HCT116 (cell line): ENCODE data around the gene LINGO4. TPM values are rescaled to one million over a fixed set of nuclear protein-coding genes. Genes with fewer than 3 reads are reported as not detected.

Experiments used
- ATAC-seq: fragments of 200-7000 bp; cut with Tn5 transposase; 2 replicates; pipeline ENCODE4 v1.9.1; 2020; ENCODE audit warnings: mild to moderate bottlenecking, moderate library complexity
- BruUV-seq: library from RNA; stranded (reverse); fragments of 400-500 nt; replicated peaks from 2 replicates; lab custom pipeline; 2021; lab: Mats Ljungman, UMichigan
- CTCF ChIA-PET: fragments of 300-600 bp; sonication (Branson Sonifier 250); formaldehyde crosslinking; loops from one replicate; lab custom pipeline; 2021; ENCODE audit warnings: antibody characterized with exemption; lab: Charles Lee
- POLR2A ChIA-PET: fragments of 300-600, 350-600 bp; sonication (Branson Sonifier 250); formaldehyde crosslinking; loops from one replicate; lab custom pipeline; 2021; ENCODE audit warnings: antibody characterized with exemption; lab: Charles Lee
- RAD21 ChIA-PET, 2 experiments: fragments of 300-600 bp; sonication (Branson Sonifier 250); formaldehyde crosslinking; loops; one replicate each; lab custom pipeline; 2023; ENCODE audit warnings: low total read pairs in 2 of 2; ENCODE audit not compliant: uncharacterized antibody in 2 of 2, unreplicated experiment in 2 of 2, low non-redundant PET in 1 of 2; lab: Charles Lee
- DNase-seq: peaks from one replicate; pipeline ENCODE4 v3.0.0-alpha.2; 2010; ENCODE audit warnings: low read depth, low spot score
- H2AFZ ChIP-seq: fragments of 200-600 bp; shearing (Covaris generic), sonication (generic); 2 replicates; pipeline ENCODE4 v1.6.1; 2017; ENCODE audit warnings: low read depth, mixed run types, mixed read lengths, antibody characterized with exemption, low read length; ENCODE audit not compliant: poor library complexity, severe bottlenecking
- H3K27ac ChIP-seq: 2 replicates; pipeline ENCODE4 v1.5.1; 2012; ENCODE audit warnings: low read depth, low read length
- H3K27me3 ChIP-seq: fragments of 200-600 bp; sonication (generic); 2 replicates; pipeline ENCODE4 v1.6.1; 2016; ENCODE audit warnings: mixed run types, low read length, mixed read lengths; ENCODE audit not compliant: insufficient read depth
- H3K36me3 ChIP-seq, 2 experiments: fragments of 200-500 bp in 1 of 2; fragments of 200-600 bp in 1 of 2; sonication (Bioruptor generic) in 1 of 2; sonication (generic) in 1 of 2; 2 replicates each; pipeline versions ENCODE4 v1.5.1 to v1.6.1; 2014 to 2016; ENCODE audit warnings: low read length in 2 of 2, inconsistent platforms in 1 of 2, mixed read lengths in 1 of 2, mixed run types in 1 of 2; ENCODE audit not compliant: insufficient read depth in 2 of 2, control insufficient read depth in 1 of 2
- H3K4me1 ChIP-seq, 2 experiments: fragments of 200-600 bp in 1 of 2; sonication (generic) in 1 of 2; 2 replicates each; pipeline versions ENCODE4 v1.5.1 to v1.6.1; 2012 to 2017; ENCODE audit warnings: low read length in 2 of 2, inconsistent platforms in 1 of 2, mild to moderate bottlenecking in 1 of 2, mixed read lengths in 1 of 2, mixed run types in 1 of 2, moderate library complexity in 1 of 2; ENCODE audit not compliant: insufficient read depth in 2 of 2, control insufficient read depth in 1 of 2
- H3K4me2 ChIP-seq: fragments of 200-600 bp; sonication (generic); 2 replicates; pipeline ENCODE4 v1.6.1; 2017; ENCODE audit warnings: mixed run types, low read length, mixed read lengths
- H3K4me3 ChIP-seq, 2 experiments: fragments of 200-600 bp in 1 of 2; sonication (generic) in 1 of 2; replicated peaks in 1 of 2; 2 replicates each; pipeline ENCODE4 v1.5.1; 2011 to 2016; ENCODE audit warnings: low read length in 2 of 2, control low read depth in 1 of 2, low read depth in 1 of 2, mild to moderate bottlenecking in 1 of 2, mixed read lengths in 1 of 2, mixed run types in 1 of 2
- H3K79me2 ChIP-seq: fragments of 200-600 bp; sonication (generic); 2 replicates; pipeline ENCODE4 v1.6.1; 2017; ENCODE audit warnings: mild to moderate bottlenecking, mixed run types, low read length, moderate library complexity, mixed read lengths; ENCODE audit not compliant: insufficient read depth
- H3K9ac ChIP-seq: fragments of 200-600 bp; sonication (generic); 2 replicates; pipeline ENCODE4 v1.6.1; 2016; ENCODE audit warnings: low read length, mixed read lengths
- H3K9me2 ChIP-seq: fragments of 200-600 bp; sonication (generic), shearing (Covaris generic); 2 replicates; pipeline ENCODE4 v1.6.1; 2017; ENCODE audit warnings: mixed run types, mild to moderate bottlenecking, moderate library complexity; ENCODE audit not compliant: insufficient read depth
- H3K9me3 ChIP-seq, 2 experiments: fragments of 200-500 bp in 1 of 2; fragments of 200-600 bp in 1 of 2; sonication (Bioruptor generic) in 1 of 2; sonication (generic) in 1 of 2; 2 replicates each; pipeline ENCODE4 v1.6.1; 2014 to 2017; ENCODE audit warnings: low read length in 2 of 2, mixed read lengths in 2 of 2, inconsistent platforms in 1 of 2, low read depth in 1 of 2, mild to moderate bottlenecking in 1 of 2, mixed run types in 1 of 2, moderate library complexity in 1 of 2; ENCODE audit not compliant: control insufficient read depth in 1 of 2, insufficient read depth in 1 of 2
- H4K20me1 ChIP-seq: fragments of 200-600 bp; sonication (generic), shearing (Covaris generic); 2 replicates; pipeline ENCODE4 v1.6.1; 2017; ENCODE audit warnings: mixed run types, mild to moderate bottlenecking, moderate library complexity; ENCODE audit not compliant: insufficient read depth
- CEBPB ChIP-seq: IDR thresholded peaks from 2 replicates; pipeline ENCODE4 v1.6.1; 2012; ENCODE audit warnings: low read depth
- EGR1 ChIP-seq: IDR thresholded peaks from 2 replicates; pipeline ENCODE4 v1.6.1; 2012; ENCODE audit warnings: low read depth
- ELF1 ChIP-seq: IDR thresholded peaks from 2 replicates; pipeline ENCODE4 v1.6.1; 2012; ENCODE audit warnings: low read depth, borderline replicate concordance
- EZH2 ChIP-seq: fragments of 200-600 bp; sonication (generic); IDR thresholded peaks from 2 replicates; pipeline ENCODE4 v1.6.1; 2017; ENCODE audit warnings: antibody characterized with exemption, mixed run types
- FOSL1 ChIP-seq: IDR thresholded peaks from 2 replicates; pipeline ENCODE4 v1.6.1; 2012; ENCODE audit warnings: low read depth
- JUND ChIP-seq: IDR thresholded peaks from 2 replicates; pipeline ENCODE4 v1.6.1; 2012
- POLR2A ChIP-seq: IDR thresholded peaks from 2 replicates; pipeline ENCODE4 v1.7.0; 2011; ENCODE audit warnings: borderline replicate concordance; ENCODE audit not compliant: insufficient read depth, insufficient read length; ENCODE audit errors: extremely low read depth
- POLR2AphosphoS5 ChIP-seq: IDR thresholded peaks from 2 replicates; pipeline ENCODE4 v1.6.1; 2011; ENCODE audit warnings: mild to moderate bottlenecking, low read depth, low read length, moderate library complexity
- RAD21 ChIP-seq: IDR thresholded peaks from 2 replicates; pipeline ENCODE4 v1.6.1; 2012; ENCODE audit warnings: low read depth, mild to moderate bottlenecking
- SP1 ChIP-seq: IDR thresholded peaks from 2 replicates; pipeline ENCODE4 v1.6.1; 2012; ENCODE audit warnings: low read depth
- SRF ChIP-seq: IDR thresholded peaks from 2 replicates; pipeline ENCODE4 v1.6.1; 2012; ENCODE audit warnings: low read depth
- TCF7L2 ChIP-seq: IDR thresholded peaks from 2 replicates; pipeline ENCODE4 v1.7.0; 2011; ENCODE audit warnings: borderline replicate concordance, inconsistent platforms; ENCODE audit not compliant: insufficient read depth, insufficient read length; ENCODE audit errors: extremely low read depth
- ZNF274 ChIP-seq: fragments of 200-500 bp; sonication (Bioruptor generic); IDR thresholded peaks from 2 replicates; pipeline ENCODE4 v1.6.1; 2014; ENCODE audit warnings: mild to moderate bottlenecking, low read depth, low read length, inconsistent platforms
- intact Hi-C: fragments of 100-400 bp; cut with micrococcal nuclease; formaldehyde crosslinking; loops from 2 replicates; pipeline ENCODE4 v1.10.0; 2022
- total RNA-seq: library from RNA; stranded (reverse); gene quantifications from one replicate; pipeline ENCODE4 v1.2.1, GENCODE V29; 2021; ENCODE audit not compliant: unreplicated experiment
- TF ChIP-seq, protein P1 (sequence below): IDR thresholded peaks from 2 replicates; pipeline ENCODE4 v1.6.1; 2012
- TF ChIP-seq, protein P2 (sequence below): IDR thresholded peaks from 2 replicates; pipeline ENCODE4 v1.6.1; 2012

The LINGO4 gene
- total RNA-seq, 1 experiment from 2014 or later, result not detected

DNA sequence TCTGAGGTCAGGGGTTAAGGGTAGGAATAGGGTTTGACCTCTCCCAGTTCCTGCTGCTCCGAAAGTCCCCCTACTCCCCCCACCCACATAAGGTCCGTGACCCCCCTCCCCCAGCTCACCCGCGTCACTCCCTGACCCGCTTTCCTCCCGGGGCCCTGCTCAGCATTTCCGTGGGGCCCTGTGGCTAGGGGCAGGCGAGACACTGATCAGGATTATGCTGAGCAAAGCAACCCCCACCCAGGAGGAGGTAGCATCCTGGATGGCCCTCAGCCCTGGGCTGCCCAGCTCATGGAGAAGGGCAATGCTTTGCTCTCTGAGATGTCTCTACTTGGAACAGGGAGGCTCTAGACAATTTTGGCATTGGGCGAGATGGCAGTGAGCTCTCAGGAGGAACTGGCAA, 22.6 kb upstream of the LINGO4 start:
- Histone ChIP-seq H3K4me2 (no peak overlapping the region), H3K27me3 (no peaks in the 10 kb centered on the region), H3K4me1 (peaks cover 23 to 48% of the 10 kb centered on the region in 2 experiments), H3K36me3 (no peaks in the 10 kb centered on the region), H3K27ac (no peak overlapping the region), H3K79me2 (no peaks in the 10 kb centered on the region), H3K9ac (no peak overlapping the region), H3K9me2 (no peaks in the 10 kb centered on the region), H4K20me1 (no peaks in the 10 kb centered on the region)
- intact Hi-C loops, result no loop called here
- ChIA-PET CTCF (interaction anchor here (1.5 kb wide), 1 partner anchor 9 kb away, joined by 3 read pairs; no protein-coding TSS in a partner anchor), POLR2A (no interaction called here)
- ATAC-seq, result no peak
- no TSS peak for BruUV-seq
- TF ChIP-seq FOSL1 (no peak), POLR2A (no peak), JUND (no peak), RAD21 (no peak), TCF7L2 (no peak), CEBPB (no peak), POLR2AphosphoS5 (no peak), ZNF274 (no peak), SRF (no peak), SP1 (no peak), EZH2 (no peak), ELF1 (no peak), EGR1 (no peak)
- TF ChIP-seq, protein P1, sequence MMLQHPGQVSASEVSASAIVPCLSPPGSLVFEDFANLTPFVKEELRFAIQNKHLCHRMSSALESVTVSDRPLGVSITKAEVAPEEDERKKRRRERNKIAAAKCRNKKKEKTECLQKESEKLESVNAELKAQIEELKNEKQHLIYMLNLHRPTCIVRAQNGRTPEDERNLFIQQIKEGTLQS, result no peak
- TF ChIP-seq, protein P2, sequence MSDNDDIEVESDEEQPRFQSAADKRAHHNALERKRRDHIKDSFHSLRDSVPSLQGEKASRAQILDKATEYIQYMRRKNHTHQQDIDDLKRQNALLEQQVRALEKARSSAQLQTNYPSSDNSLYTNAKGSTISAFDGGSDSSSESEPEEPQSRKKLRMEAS, result no peak
- TF ChIP-seq, all 23 proteins: peak for 0
- no peak overlapping the region for H3K4me3 ChIP-seq
- RAD21 ChIA-PET, result no interaction called here
- H3K9me3 ChIP-seq, result no peaks in the 10 kb centered on the region
- DNase-seq, result no peak
- H2AFZ ChIP-seq, result no peak overlapping the region
